Neural cell (in vitro differentiated cells): Measurements from ENCODE around the gene ILF3. TPM values are rescaled to one million over a fixed set of nuclear protein-coding genes. Genes with fewer than 3 reads are reported as not detected.

Experiments
- H2AFZ ChIP-seq: fragments of 200-600, 300-800 bp; sonication (generic), shearing (Covaris generic); 2 replicates; pipeline ENCODE4 v1.6.0; 2014; ENCODE audit warnings: low read depth, mild to moderate bottlenecking, antibody characterized with exemption, low read length, moderate library complexity
- H3F3A ChIP-seq: fragments of 200-600 bp; shearing (Covaris generic); 2 replicates; pipeline ENCODE4 v1.6.1; 2016; ENCODE audit warnings: mild to moderate bottlenecking, moderate library complexity, mixed read lengths, antibody characterized with exemption, low read length; ENCODE audit not compliant: insufficient read depth, poor library complexity, severe bottlenecking
- H3K27ac ChIP-seq: fragments of 200-600, 300-800 bp; sonication (generic), shearing (Covaris generic); 2 replicates; pipeline ENCODE4 v1.5.1; 2014; ENCODE audit warnings: mild to moderate bottlenecking, low read length, moderate library complexity
- H3K27me3 ChIP-seq: fragments of 300-800, 200-600 bp; sonication (generic), shearing (Covaris generic); 2 replicates; pipeline ENCODE4 v1.6.0; 2014; ENCODE audit warnings: mild to moderate bottlenecking, low read depth, low read length, moderate library complexity; ENCODE audit not compliant: insufficient read depth
- H3K36me3 ChIP-seq: fragments of 300-800, 200-600 bp; sonication (generic), shearing (Covaris generic); 2 replicates; pipeline ENCODE4 v1.5.1; 2014; ENCODE audit warnings: mild to moderate bottlenecking, antibody characterized with exemption, low read length, moderate library complexity; ENCODE audit not compliant: insufficient read depth
- H3K4me2 ChIP-seq: fragments of 300-800, 200-600 bp; sonication (generic), shearing (Covaris generic); 2 replicates; pipeline ENCODE4 v1.6.0; 2014; ENCODE audit warnings: mild to moderate bottlenecking, low read length
- H3K4me3 ChIP-seq: fragments of 300-800, 200-600 bp; sonication (generic), shearing (Covaris generic); 2 replicates; pipeline ENCODE4 v1.5.1; 2014; ENCODE audit warnings: mild to moderate bottlenecking, low read length, moderate library complexity
- H3K79me2 ChIP-seq: fragments of 200-600 bp; shearing (Covaris generic); replicated peaks from 2 replicates; pipeline ENCODE4 v1.6.0; 2014; ENCODE audit warnings: mild to moderate bottlenecking, low read length, moderate library complexity; ENCODE audit not compliant: insufficient read depth
- H3K9ac ChIP-seq: fragments of 300-800, 200-600 bp; sonication (generic), shearing (Covaris generic); 2 replicates; pipeline ENCODE4 v1.6.1; 2016; ENCODE audit warnings: mild to moderate bottlenecking, low read length, mixed read lengths
- H3K9me2 ChIP-seq: fragments of 200-600 bp; shearing (Covaris generic); 2 replicates; pipeline ENCODE4 v1.6.1; 2016; ENCODE audit warnings: mild to moderate bottlenecking, low read length, mixed read lengths; ENCODE audit not compliant: insufficient read depth
- H3K9me3 ChIP-seq: fragments of 200-600, 300-800 bp; sonication (generic), shearing (Covaris generic); 2 replicates; pipeline ENCODE4 v1.6.1; 2016; ENCODE audit warnings: mild to moderate bottlenecking, mixed run types, low read length, moderate library complexity, mixed read lengths
- H4K20me1 ChIP-seq: fragments of 200-600 bp; shearing (Covaris generic); 2 replicates; pipeline ENCODE4 v1.6.1; 2016; ENCODE audit warnings: mild to moderate bottlenecking, mixed run types; ENCODE audit not compliant: insufficient read depth
- EP300 ChIP-seq: fragments of 450-650 bp; conservative IDR thresholded peaks from 2 replicates; pipeline ENCODE4 v1.6.1; 2014; ENCODE audit warnings: antibody characterized with exemption, mild to moderate bottlenecking, moderate library complexity; ENCODE audit not compliant: poor library complexity, severe bottlenecking
- EZH2 ChIP-seq: fragments of 200-600, 300-800 bp; shearing (Covaris generic), sonication (generic); IDR thresholded peaks from 2 replicates; pipeline ENCODE4 v1.6.1; 2014; ENCODE audit warnings: antibody characterized with exemption, low read length, borderline replicate concordance, mild to moderate bottlenecking; ENCODE audit not compliant: insufficient read depth, poor library complexity, severe bottlenecking
- MXI1 ChIP-seq: fragments of 450-650 bp; conservative IDR thresholded peaks from 2 replicates; pipeline ENCODE4 v1.6.1; 2014; ENCODE audit warnings: antibody characterized with exemption, mild to moderate bottlenecking; ENCODE audit not compliant: poor library complexity, severe bottlenecking
- POLR2AphosphoS5 ChIP-seq: IDR thresholded peaks from 2 replicates; pipeline ENCODE4 v1.6.1; 2012
- RAD21 ChIP-seq: fragments of 450-650 bp; conservative IDR thresholded peaks from 2 replicates; pipeline ENCODE4 v1.6.1; 2014; ENCODE audit warnings: antibody characterized with exemption, mild to moderate bottlenecking, moderate library complexity
- SMC3 ChIP-seq: fragments of 450-650 bp; conservative IDR thresholded peaks from 2 replicates; pipeline ENCODE4 v1.6.1; 2014; ENCODE audit warnings: antibody characterized with exemption, mild to moderate bottlenecking, moderate library complexity; ENCODE audit not compliant: poor library complexity
- TAF1 ChIP-seq: IDR thresholded peaks from 2 replicates; pipeline ENCODE4 v1.6.1; 2012; ENCODE audit warnings: low read depth
- polyA plus RNA-seq: library from polyadenylated mRNA; depleted of rRNA; stranded (reverse); fragments of >200 nt; gene quantifications from 2 replicates; pipeline ENCODE4 v1.2.3, GENCODE V29; 2014
- TF ChIP-seq, protein P1 (sequence below): fragments of 450-650 bp; IDR thresholded peaks from 2 replicates; pipeline ENCODE4 v1.5.1; 2014; ENCODE audit warnings: antibody characterized with exemption, mild to moderate bottlenecking, moderate library complexity; ENCODE audit not compliant: poor library complexity, severe bottlenecking
- TF ChIP-seq, protein P2 (sequence below): IDR thresholded peaks from 2 replicates; pipeline ENCODE4 v1.6.1; 2012; ENCODE audit warnings: borderline replicate concordance

ILF3 gene
- polyA plus RNA-seq, 1 donor from 2014 or later: 464 TPM

DNA sequence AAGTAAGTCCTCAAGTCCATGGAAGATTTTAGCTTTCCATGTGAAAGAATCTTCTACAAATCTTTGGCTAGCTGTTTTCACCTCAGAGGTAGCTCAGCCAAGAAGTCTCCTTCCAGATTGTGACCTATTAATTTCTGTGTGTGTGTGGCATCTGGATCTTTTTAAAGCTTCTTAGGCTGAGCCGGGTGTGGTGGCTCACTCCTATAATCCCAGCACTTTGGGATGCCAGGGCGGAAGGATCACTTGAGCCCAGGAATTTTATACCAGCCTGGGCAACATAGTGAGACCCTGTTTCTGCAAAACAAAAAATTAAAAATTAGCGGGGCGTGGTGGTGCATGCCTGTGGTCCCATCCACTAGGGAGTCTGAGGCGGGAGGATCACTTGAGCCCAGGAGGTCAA, 42.2 kb upstream of the ILF3 start:
- no peaks in the 10 kb centered on the region for H3K36me3 ChIP-seq
- no peaks in the 10 kb centered on the region for H3F3A ChIP-seq
- TF ChIP-seq, protein P1, sequence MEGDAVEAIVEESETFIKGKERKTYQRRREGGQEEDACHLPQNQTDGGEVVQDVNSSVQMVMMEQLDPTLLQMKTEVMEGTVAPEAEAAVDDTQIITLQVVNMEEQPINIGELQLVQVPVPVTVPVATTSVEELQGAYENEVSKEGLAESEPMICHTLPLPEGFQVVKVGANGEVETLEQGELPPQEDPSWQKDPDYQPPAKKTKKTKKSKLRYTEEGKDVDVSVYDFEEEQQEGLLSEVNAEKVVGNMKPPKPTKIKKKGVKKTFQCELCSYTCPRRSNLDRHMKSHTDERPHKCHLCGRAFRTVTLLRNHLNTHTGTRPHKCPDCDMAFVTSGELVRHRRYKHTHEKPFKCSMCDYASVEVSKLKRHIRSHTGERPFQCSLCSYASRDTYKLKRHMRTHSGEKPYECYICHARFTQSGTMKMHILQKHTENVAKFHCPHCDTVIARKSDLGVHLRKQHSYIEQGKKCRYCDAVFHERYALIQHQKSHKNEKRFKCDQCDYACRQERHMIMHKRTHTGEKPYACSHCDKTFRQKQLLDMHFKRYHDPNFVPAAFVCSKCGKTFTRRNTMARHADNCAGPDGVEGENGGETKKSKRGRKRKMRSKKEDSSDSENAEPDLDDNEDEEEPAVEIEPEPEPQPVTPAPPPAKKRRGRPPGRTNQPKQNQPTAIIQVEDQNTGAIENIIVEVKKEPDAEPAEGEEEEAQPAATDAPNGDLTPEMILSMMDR: no peak
- TF ChIP-seq, protein P2, sequence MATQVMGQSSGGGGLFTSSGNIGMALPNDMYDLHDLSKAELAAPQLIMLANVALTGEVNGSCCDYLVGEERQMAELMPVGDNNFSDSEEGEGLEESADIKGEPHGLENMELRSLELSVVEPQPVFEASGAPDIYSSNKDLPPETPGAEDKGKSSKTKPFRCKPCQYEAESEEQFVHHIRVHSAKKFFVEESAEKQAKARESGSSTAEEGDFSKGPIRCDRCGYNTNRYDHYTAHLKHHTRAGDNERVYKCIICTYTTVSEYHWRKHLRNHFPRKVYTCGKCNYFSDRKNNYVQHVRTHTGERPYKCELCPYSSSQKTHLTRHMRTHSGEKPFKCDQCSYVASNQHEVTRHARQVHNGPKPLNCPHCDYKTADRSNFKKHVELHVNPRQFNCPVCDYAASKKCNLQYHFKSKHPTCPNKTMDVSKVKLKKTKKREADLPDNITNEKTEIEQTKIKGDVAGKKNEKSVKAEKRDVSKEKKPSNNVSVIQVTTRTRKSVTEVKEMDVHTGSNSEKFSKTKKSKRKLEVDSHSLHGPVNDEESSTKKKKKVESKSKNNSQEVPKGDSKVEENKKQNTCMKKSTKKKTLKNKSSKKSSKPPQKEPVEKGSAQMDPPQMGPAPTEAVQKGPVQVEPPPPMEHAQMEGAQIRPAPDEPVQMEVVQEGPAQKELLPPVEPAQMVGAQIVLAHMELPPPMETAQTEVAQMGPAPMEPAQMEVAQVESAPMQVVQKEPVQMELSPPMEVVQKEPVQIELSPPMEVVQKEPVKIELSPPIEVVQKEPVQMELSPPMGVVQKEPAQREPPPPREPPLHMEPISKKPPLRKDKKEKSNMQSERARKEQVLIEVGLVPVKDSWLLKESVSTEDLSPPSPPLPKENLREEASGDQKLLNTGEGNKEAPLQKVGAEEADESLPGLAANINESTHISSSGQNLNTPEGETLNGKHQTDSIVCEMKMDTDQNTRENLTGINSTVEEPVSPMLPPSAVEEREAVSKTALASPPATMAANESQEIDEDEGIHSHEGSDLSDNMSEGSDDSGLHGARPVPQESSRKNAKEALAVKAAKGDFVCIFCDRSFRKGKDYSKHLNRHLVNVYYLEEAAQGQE: no peak
- TF ChIP-seq RAD21: no peak
- no peak overlapping the region for H3K9ac ChIP-seq
- no peaks in the 10 kb centered on the region for H3K27me3 ChIP-seq
- H3K9me2 ChIP-seq: no peaks in the 10 kb centered on the region
- no peaks in the 10 kb centered on the region for H4K20me1 ChIP-seq
- no peaks in the 10 kb centered on the region for H3K79me2 ChIP-seq
- H3K4me3 ChIP-seq: no peak overlapping the region
- no peak overlapping the region for H2AFZ ChIP-seq
- H3K27ac ChIP-seq: no peak overlapping the region
- no peaks in the 10 kb centered on the region for H3K9me3 ChIP-seq
- no peak overlapping the region for H3K4me2 ChIP-seq

DNA sequence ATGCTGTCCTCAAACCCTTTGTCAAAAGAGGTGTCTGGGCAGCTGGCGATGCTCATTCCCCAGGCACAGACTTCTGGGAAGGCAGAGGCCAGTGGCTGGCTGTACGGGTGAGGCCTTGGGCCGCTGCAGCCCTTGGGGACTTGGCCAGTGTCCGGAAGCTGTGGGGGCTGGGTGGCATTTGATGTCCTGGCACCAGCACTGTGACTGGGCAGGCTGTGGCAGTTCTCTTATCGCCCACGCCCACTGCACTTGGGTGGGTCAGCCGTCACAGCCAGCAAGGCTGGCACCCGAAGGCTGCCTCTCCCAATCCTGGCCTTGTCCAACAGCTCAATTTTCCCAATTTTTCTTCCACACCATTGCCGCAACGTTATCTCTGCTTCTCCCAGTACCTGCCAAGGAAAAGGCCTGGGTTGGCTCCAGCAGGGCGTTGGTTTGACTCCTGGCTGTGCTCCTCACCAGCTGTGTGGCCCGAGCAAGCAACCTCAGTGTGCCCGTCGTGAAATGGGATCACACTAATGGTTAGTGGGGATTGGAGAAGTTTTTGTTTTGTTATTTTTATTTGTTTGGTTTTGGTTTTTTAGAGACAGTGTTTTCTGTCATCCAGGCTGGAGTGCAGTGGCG, 41.5 kb upstream of the ILF3 start:
- no peaks in the 10 kb centered on the region for H3K9me3 ChIP-seq
- no peaks in the 10 kb centered on the region for H3F3A ChIP-seq
- no peak overlapping the region for H2AFZ ChIP-seq
- no peaks in the 10 kb centered on the region for H3K27me3 ChIP-seq
- H3K9me2 ChIP-seq: no peaks in the 10 kb centered on the region
- no peak overlapping the region for H3K27ac ChIP-seq
- H3K9ac ChIP-seq: no peak overlapping the region
- H3K79me2 ChIP-seq: no peaks in the 10 kb centered on the region
- H4K20me1 ChIP-seq: no peaks in the 10 kb centered on the region
- no peak overlapping the region for H3K4me2 ChIP-seq
- TF ChIP-seq EZH2: no peak
- no peak for TF ChIP-seq POLR2AphosphoS5
- H3K36me3 ChIP-seq: no peaks in the 10 kb centered on the region
- H3K4me3 ChIP-seq: no peak overlapping the region

DNA sequence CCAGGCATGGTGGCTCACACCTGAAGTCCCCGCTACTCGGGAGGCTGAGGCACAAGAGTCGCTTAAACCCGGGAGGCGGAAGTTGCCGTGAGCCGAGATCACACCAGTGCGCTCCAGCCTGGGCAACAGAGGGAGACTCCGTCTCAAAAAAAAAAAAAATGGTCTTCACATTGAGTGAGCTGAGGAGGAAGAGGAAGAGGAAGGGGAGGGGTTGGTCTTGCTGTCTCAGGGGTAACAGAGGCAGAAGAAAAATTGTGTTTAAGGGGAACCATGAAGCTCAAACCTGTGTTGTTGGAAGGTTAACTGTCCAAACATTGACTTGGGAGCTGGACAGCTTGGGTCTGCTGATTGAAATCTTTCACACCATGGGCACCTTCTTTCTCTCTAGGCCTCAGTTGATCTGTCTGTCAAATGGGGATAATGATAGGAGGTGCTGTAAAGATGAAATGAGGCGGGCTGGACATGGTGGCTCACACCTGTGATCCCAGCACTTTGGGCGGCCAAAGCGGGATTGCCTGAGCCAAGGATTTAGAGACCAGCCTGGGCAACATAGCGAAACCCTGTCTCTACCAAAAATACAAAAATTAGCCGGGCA, 38.6 kb upstream of the ILF3 start:
- H3K9me2 ChIP-seq: no peaks in the 10 kb centered on the region
- no peaks in the 10 kb centered on the region for H3K36me3 ChIP-seq
- H3K79me2 ChIP-seq: no peaks in the 10 kb centered on the region
- no peaks in the 10 kb centered on the region for H4K20me1 ChIP-seq
- H3K27ac ChIP-seq: no peak overlapping the region
- H2AFZ ChIP-seq: no peak overlapping the region
- no peaks in the 10 kb centered on the region for H3K27me3 ChIP-seq
- no peak overlapping the region for H3K4me2 ChIP-seq
- no peak overlapping the region for H3K9ac ChIP-seq
- H3K4me3 ChIP-seq: no peak overlapping the region
- no peaks in the 10 kb centered on the region for H3K9me3 ChIP-seq
- no peaks in the 10 kb centered on the region for H3F3A ChIP-seq
- TF ChIP-seq RAD21 (no peak), TAF1 (no peak), POLR2AphosphoS5 (no peak), EP300 (no peak), EZH2 (no peak), SMC3 (no peak), MXI1 (no peak)
- TF ChIP-seq, protein P1: no peak
- TF ChIP-seq, protein P2: no peak
